Ishikawa (cell line): ENCODE data around the gene SHKBP1.

Source experiments
- CEBPB ChIP-seq: IDR thresholded peaks from 2 replicates; pipeline ENCODE4 v1.6.1; 2012
- CREB1 ChIP-seq: IDR thresholded peaks from 2 replicates; pipeline ENCODE4 v1.6.1; 2012; ENCODE audit warnings: low read depth
- EGR1 ChIP-seq: IDR thresholded peaks from 2 replicates; pipeline ENCODE4 v1.6.1; 2012
- EP300 ChIP-seq: IDR thresholded peaks from 2 replicates; pipeline ENCODE4 v1.6.1; 2012; ENCODE audit warnings: borderline replicate concordance
- FOXM1 ChIP-seq: IDR thresholded peaks from 2 replicates; pipeline ENCODE4 v1.6.1; 2012; ENCODE audit warnings: low read depth, borderline replicate concordance
- NFIC ChIP-seq: IDR thresholded peaks from 2 replicates; pipeline ENCODE4 v1.6.1; 2012
- RAD21 ChIP-seq: IDR thresholded peaks from 2 replicates; pipeline ENCODE4 v1.6.1; 2012; ENCODE audit warnings: low read depth
- TAF1 ChIP-seq: IDR thresholded peaks from 2 replicates; pipeline ENCODE4 v1.6.1; 2012; ENCODE audit warnings: low read depth, mild to moderate bottlenecking
- TCF12 ChIP-seq: IDR thresholded peaks from 2 replicates; pipeline ENCODE4 v1.6.1; 2012; ENCODE audit warnings: low read depth
- TEAD4 ChIP-seq: IDR thresholded peaks from 2 replicates; pipeline ENCODE4 v1.6.1; 2012
- YY1 ChIP-seq: IDR thresholded peaks from 2 replicates; pipeline ENCODE4 v1.6.1; 2012; ENCODE audit warnings: low read depth
- ZBTB7A ChIP-seq: IDR thresholded peaks from 2 replicates; pipeline ENCODE4 v1.6.1; 2012; ENCODE audit warnings: low read depth
- TF ChIP-seq, protein P1 (sequence below): IDR thresholded peaks from 2 replicates; pipeline ENCODE4 v1.6.1; 2012; ENCODE audit warnings: low read depth, mild to moderate bottlenecking
- TF ChIP-seq, protein P2 (sequence below): IDR thresholded peaks from 2 replicates; pipeline ENCODE4 v1.6.1; 2012
- TF ChIP-seq, protein P3 (sequence below): IDR thresholded peaks from 2 replicates; pipeline ENCODE4 v1.6.1; 2012

SHKBP1 gene

DNA sequence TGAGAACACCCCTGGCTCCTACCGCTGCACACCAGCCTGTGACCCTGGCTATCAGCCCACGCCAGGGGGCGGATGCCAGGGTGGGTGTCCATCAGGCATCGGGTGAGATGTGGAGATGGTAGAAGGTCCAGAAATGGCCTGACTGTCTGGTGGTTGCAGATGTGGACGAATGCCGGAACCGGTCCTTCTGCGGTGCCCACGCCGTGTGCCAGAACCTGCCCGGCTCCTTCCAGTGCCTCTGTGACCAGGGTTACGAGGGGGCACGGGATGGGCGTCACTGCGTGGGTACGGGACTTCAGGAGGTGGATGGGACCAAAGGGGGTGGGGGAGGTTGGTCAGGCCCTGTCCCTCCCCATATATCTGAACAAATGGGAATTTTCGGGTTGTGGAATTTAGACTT, 40.3 kb downstream of the SHKBP1 start:
- TF ChIP-seq TEAD4 (no peak), EP300 (no peak), CREB1 (no peak), TCF12 (no peak), YY1 (no peak), NFIC (no peak), ZBTB7A (no peak)
- TF ChIP-seq, protein P1, sequence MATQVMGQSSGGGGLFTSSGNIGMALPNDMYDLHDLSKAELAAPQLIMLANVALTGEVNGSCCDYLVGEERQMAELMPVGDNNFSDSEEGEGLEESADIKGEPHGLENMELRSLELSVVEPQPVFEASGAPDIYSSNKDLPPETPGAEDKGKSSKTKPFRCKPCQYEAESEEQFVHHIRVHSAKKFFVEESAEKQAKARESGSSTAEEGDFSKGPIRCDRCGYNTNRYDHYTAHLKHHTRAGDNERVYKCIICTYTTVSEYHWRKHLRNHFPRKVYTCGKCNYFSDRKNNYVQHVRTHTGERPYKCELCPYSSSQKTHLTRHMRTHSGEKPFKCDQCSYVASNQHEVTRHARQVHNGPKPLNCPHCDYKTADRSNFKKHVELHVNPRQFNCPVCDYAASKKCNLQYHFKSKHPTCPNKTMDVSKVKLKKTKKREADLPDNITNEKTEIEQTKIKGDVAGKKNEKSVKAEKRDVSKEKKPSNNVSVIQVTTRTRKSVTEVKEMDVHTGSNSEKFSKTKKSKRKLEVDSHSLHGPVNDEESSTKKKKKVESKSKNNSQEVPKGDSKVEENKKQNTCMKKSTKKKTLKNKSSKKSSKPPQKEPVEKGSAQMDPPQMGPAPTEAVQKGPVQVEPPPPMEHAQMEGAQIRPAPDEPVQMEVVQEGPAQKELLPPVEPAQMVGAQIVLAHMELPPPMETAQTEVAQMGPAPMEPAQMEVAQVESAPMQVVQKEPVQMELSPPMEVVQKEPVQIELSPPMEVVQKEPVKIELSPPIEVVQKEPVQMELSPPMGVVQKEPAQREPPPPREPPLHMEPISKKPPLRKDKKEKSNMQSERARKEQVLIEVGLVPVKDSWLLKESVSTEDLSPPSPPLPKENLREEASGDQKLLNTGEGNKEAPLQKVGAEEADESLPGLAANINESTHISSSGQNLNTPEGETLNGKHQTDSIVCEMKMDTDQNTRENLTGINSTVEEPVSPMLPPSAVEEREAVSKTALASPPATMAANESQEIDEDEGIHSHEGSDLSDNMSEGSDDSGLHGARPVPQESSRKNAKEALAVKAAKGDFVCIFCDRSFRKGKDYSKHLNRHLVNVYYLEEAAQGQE: no peak
- TF ChIP-seq, protein P2, sequence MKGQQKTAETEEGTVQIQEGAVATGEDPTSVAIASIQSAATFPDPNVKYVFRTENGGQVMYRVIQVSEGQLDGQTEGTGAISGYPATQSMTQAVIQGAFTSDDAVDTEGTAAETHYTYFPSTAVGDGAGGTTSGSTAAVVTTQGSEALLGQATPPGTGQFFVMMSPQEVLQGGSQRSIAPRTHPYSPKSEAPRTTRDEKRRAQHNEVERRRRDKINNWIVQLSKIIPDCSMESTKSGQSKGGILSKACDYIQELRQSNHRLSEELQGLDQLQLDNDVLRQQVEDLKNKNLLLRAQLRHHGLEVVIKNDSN: no peak

DNA sequence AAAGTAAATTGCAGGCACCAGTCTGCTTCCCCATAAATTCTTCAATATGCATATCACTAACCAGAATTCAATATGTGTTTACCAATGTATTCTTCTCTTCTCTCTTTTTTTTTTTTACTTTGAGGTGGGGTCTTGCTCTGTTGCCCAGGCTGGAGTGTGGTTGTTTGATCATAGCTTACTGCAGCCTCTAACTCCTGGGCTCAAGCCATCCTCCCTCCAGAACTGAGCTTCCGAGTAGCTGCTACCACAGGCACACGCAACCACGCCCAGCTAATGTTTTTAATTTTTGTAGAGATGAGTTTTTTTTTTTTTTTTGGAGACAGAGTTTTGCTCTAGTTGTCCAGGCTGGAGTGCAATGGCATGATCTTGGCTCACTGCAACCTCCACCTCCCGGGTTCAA, 41.3 kb downstream of the SHKBP1 start:
- no peak for TF ChIP-seq TCF12
- no peak for TF ChIP-seq ZBTB7A
- TF ChIP-seq, protein P1: no peak
- TF ChIP-seq TEAD4: no peak
- TF ChIP-seq TAF1: no peak
- TF ChIP-seq EP300: no peak
- TF ChIP-seq FOXM1: no peak
- TF ChIP-seq EGR1: no peak
- TF ChIP-seq, protein P2: no peak
- no peak for TF ChIP-seq NFIC
- TF ChIP-seq, protein P3, sequence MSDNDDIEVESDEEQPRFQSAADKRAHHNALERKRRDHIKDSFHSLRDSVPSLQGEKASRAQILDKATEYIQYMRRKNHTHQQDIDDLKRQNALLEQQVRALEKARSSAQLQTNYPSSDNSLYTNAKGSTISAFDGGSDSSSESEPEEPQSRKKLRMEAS: no peak
- TF ChIP-seq YY1: no peak
- TF ChIP-seq CEBPB: no peak
- no peak for TF ChIP-seq RAD21
- no peak for TF ChIP-seq CREB1

DNA sequence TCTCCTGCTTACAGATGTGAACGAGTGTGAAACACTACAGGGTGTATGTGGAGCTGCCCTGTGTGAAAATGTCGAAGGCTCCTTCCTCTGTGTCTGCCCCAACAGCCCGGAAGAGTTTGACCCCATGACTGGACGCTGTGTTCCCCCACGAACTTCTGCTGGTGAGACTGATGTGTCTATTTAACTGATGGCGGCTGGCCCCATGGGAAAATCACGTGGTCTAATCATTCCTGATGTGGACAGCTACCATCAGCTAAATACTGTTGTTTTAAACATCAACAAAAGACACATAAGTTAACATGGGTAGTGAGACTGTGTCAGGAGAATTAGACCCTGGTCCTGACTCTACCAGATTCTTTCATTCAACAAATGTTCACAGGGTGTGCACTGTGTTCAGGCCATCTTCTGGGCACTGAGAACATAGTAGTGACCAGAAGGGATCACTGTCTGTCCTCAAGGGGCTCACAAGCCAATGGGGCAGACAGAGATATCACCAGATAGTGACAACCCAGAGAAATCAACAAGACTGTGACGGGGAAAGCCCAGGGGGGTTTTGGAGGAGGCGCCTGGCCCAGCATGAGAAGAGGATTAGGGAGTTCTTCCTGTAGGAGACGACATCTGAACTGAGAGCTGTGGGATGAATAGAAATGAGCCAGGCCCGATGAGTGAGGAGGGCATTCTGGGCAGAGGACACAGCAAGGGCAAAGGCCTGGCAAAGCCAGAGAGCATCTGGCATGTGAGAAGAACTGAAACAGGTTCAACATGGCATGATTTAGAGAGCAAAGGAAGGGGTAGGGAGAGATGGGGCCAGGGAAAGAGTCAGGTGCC, 42.9 kb downstream of the SHKBP1 start:
- TF ChIP-seq, protein P1: no peak
- TF ChIP-seq RAD21: no peak

DNA sequence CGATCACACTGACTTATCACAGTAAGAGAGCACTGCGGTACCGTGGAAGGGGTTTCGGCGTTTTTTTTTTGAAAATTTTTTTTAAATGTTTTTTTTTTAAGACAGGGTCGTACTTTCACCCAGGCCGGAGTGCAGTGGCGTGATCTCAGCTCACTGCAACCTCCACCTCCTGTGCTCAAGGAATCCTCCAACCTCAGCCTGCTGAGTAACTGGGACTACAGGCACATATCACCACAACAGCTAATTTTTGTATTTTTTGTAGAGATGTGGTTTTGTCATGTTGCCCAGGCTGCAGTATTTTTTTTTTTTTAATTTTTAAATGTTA, 43.5 kb downstream of the SHKBP1 start:
- TF ChIP-seq NFIC (no peak), TEAD4 (no peak), TCF12 (no peak), YY1 (no peak)

DNA sequence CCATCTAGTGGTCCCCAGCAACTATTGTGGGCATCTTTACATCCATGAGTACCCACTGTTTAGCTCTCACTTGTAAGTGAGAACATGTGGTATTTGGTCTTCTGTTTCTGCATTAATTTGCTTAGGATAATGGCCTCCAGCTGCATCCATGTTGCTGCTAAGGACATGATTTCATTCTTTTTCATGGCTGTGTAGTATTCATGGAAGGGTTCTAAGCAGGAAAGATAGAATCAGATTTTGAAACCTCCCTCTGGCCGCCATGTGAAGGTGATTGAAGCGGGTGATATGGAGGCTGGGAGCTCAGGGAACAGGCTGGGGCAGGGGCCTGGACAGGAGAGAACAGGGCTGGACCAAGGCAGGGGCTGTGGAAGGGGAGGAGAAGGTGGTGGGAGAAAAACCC, 44.6 kb downstream of the SHKBP1 start:
- TF ChIP-seq YY1 (no peak), RAD21 (no peak), FOXM1 (no peak), CEBPB (no peak)
- TF ChIP-seq, protein P1: no peak
